Mesendoderm (in vitro differentiated cells): ENCODE results near the gene SMIM8.

Experiments
- DNase-seq: peaks from one replicate; pipeline ENCODE4 v3.0.0; 2013
- H2AK5ac ChIP-seq: 2 replicates; pipeline ENCODE4 v1.6.1; 2013; ENCODE audit warnings: low read length, inconsistent platforms
- H2BK120ac ChIP-seq: 2 replicates; pipeline ENCODE4 v1.6.1; 2013; ENCODE audit warnings: low read depth, mild to moderate bottlenecking, low read length, moderate library complexity, mixed read lengths
- H2BK15ac ChIP-seq: replicated peaks from 2 replicates; pipeline ENCODE4 v1.6.1; 2013; ENCODE audit warnings: low read depth, mild to moderate bottlenecking, moderate library complexity
- H2BK5ac ChIP-seq: 2 replicates; pipeline ENCODE4 v1.6.1; 2013; ENCODE audit warnings: low read length, inconsistent platforms
- H3K18ac ChIP-seq: 2 replicates; pipeline ENCODE4 v1.6.1; 2013; ENCODE audit warnings: mild to moderate bottlenecking, low read length, mixed read lengths
- H3K23ac ChIP-seq: one replicate; pipeline ENCODE4 v1.6.1; 2013; ENCODE audit warnings: low read length
- H3K27ac ChIP-seq: 2 replicates; pipeline ENCODE4 v1.5.1; 2013; ENCODE audit warnings: low read depth, mild to moderate bottlenecking, inconsistent platforms, low read length, moderate library complexity
- H3K27me3 ChIP-seq: 2 replicates; pipeline ENCODE4 v1.6.1; 2013; ENCODE audit warnings: low read length, control low read depth, mild to moderate bottlenecking, inconsistent platforms; ENCODE audit not compliant: insufficient read depth, poor library complexity
- H3K36me3 ChIP-seq: 2 replicates; pipeline ENCODE4 v1.6.1; 2013; ENCODE audit warnings: low read length, inconsistent platforms; ENCODE audit not compliant: control insufficient read depth, insufficient read depth
- H3K4ac ChIP-seq: one replicate; pipeline ENCODE4 v1.6.1; 2013; ENCODE audit warnings: low read depth, mild to moderate bottlenecking, low read length, moderate library complexity
- H3K4me1 ChIP-seq: 2 replicates; pipeline ENCODE4 v1.6.1; 2013; ENCODE audit warnings: low read depth, low read length, inconsistent platforms; ENCODE audit not compliant: control insufficient read depth
- H3K4me2 ChIP-seq: 2 replicates; pipeline ENCODE4 v1.6.1; 2013; ENCODE audit warnings: low read length
- H3K4me3 ChIP-seq: 2 replicates; pipeline ENCODE4 v1.5.1; 2013; ENCODE audit warnings: mild to moderate bottlenecking, low read length
- H3K56ac ChIP-seq: one replicate; pipeline ENCODE4 v1.6.1; 2013; ENCODE audit warnings: low read length
- H3K79me1 ChIP-seq: 2 replicates; pipeline ENCODE4 v1.6.1; 2013; ENCODE audit warnings: low read length, inconsistent platforms
- H3K79me2 ChIP-seq: 2 replicates; pipeline ENCODE4 v1.6.1; 2013; ENCODE audit warnings: mild to moderate bottlenecking, low read length; ENCODE audit not compliant: control insufficient read depth, insufficient read depth
- H3K9ac ChIP-seq: 2 replicates; pipeline ENCODE4 v1.6.1; 2013; ENCODE audit warnings: low read length, inconsistent platforms
- H4K5ac ChIP-seq: one replicate; pipeline ENCODE4 v1.6.1; 2013; ENCODE audit warnings: low read length
- H4K8ac ChIP-seq: one replicate; pipeline ENCODE4 v1.6.1; 2013; ENCODE audit warnings: low read depth, mild to moderate bottlenecking, control low read depth, low read length, moderate library complexity
- WGBS: extraction: QIAGEN DNeasy Blood & Tissue Kit; methylation state at CpG from one replicate; pipeline ENCODE4 v1.1.7; 2013; ENCODE audit warnings: low lambda C conversion rate, missing lambda C conversion rate; ENCODE audit not compliant: insufficient coverage; ENCODE audit errors: extremely low coverage; 5-methylcytosine and 5-hydroxymethylcytosine counted together

The SMIM8 gene

GRCh38 chr6:87336367-87336766, 14.0 kb downstream of the SMIM8 start:
- no peak overlapping the region for H3K23ac ChIP-seq

GRCh38 chr6:87340230-87340629, 17.8 kb downstream of the SMIM8 start:
- H3K4ac ChIP-seq, result no peak overlapping the region
- no peak overlapping the region for H2BK120ac ChIP-seq
- no CpG with 5 or more reads among the region's 4 CpGs for WGBS
- no peak overlapping the region for H2BK5ac ChIP-seq
- H4K8ac ChIP-seq, result no peak overlapping the region
- no peak for DNase-seq
- H3K36me3 ChIP-seq, result no peaks in the 10 kb centered on the region
- H3K4me2 ChIP-seq, result no peak overlapping the region
- peaks cover 1% of the 10 kb centered on the region for H3K79me1 ChIP-seq
- H3K27ac ChIP-seq, result no peak overlapping the region
- no peaks in the 10 kb centered on the region for H3K79me2 ChIP-seq
- H3K9ac ChIP-seq, result no peak overlapping the region
- H3K4me1 ChIP-seq, result peaks cover 3% of the 10 kb centered on the region
- H3K18ac ChIP-seq, result no peak overlapping the region
- no peaks in the 10 kb centered on the region for H3K27me3 ChIP-seq
- no peak overlapping the region for H4K5ac ChIP-seq
- no peak overlapping the region for H2AK5ac ChIP-seq
- H2BK15ac ChIP-seq, result no peak overlapping the region
- H3K23ac ChIP-seq, result no peak overlapping the region
- no peak overlapping the region for H3K4me3 ChIP-seq
- H3K56ac ChIP-seq, result no peak overlapping the region

More at GRCh38 chr6:87336367-87336766, 14.0 kb downstream of the SMIM8 start:
- H3K9ac ChIP-seq, result no peak overlapping the region
- peaks cover 13% of the 10 kb centered on the region for H3K4me1 ChIP-seq
- H2BK15ac ChIP-seq, result no peak overlapping the region
- no peaks in the 10 kb centered on the region for H3K36me3 ChIP-seq
- no peak overlapping the region for H4K5ac ChIP-seq
- no peak overlapping the region for H3K56ac ChIP-seq
- peak; percentile 71 for DNase-seq
- no peak overlapping the region for H2BK5ac ChIP-seq
- peaks cover 6% of the 10 kb centered on the region for H3K79me1 ChIP-seq
- H3K27me3 ChIP-seq, result no peaks in the 10 kb centered on the region
- no peak overlapping the region for H4K8ac ChIP-seq
- H2BK120ac ChIP-seq, result no peak overlapping the region
- H3K4me3 ChIP-seq, result no peak overlapping the region
- H3K4me2 ChIP-seq, result no peak overlapping the region
- H3K4ac ChIP-seq, result no peak overlapping the region
- H3K79me2 ChIP-seq, result no peaks in the 10 kb centered on the region
- no peak overlapping the region for H2AK5ac ChIP-seq
- H3K27ac ChIP-seq, result no peak overlapping the region
- H3K18ac ChIP-seq, result no peak overlapping the region
- no CpG with 5 or more reads among the region's 4 CpGs for WGBS

GRCh38 chr6:87341158-87341557, 18.8 kb downstream of the SMIM8 start:
- Histone ChIP-seq H3K79me1 (peaks cover 1% of the 10 kb centered on the region), H2AK5ac (no peak overlapping the region), H2BK15ac (no peak overlapping the region), H3K4me2 (no peak overlapping the region), H2BK120ac (no peak overlapping the region), H3K23ac (no peak overlapping the region), H3K18ac (no peak overlapping the region), H3K79me2 (no peaks in the 10 kb centered on the region), H3K27me3 (no peaks in the 10 kb centered on the region), H3K56ac (no peak overlapping the region), H3K36me3 (no peaks in the 10 kb centered on the region), H3K27ac (no peak overlapping the region), H4K8ac (no peak overlapping the region), H2BK5ac (no peak overlapping the region), H3K9ac (no peak overlapping the region), H4K5ac (no peak overlapping the region), H3K4ac (no peak overlapping the region), H3K4me1 (peaks cover 3% of the 10 kb centered on the region), H3K4me3 (no peak overlapping the region)
- no peak for DNase-seq
- no CpG with 5 or more reads among the region's 2 CpGs for WGBS

GRCh38 chr6:87341899-87342298, 19.5 kb downstream of the SMIM8 start:
- Histone ChIP-seq H2BK15ac (no peak overlapping the region), H3K79me2 (no peaks in the 10 kb centered on the region), H3K27ac (no peak overlapping the region), H2BK120ac (no peak overlapping the region), H3K36me3 (no peaks in the 10 kb centered on the region), H2BK5ac (no peak overlapping the region), H3K4me3 (no peak overlapping the region), H3K4me1 (no peaks in the 10 kb centered on the region), H3K4ac (no peak overlapping the region), H3K27me3 (no peaks in the 10 kb centered on the region), H3K23ac (no peak overlapping the region), H2AK5ac (no peak overlapping the region), H3K9ac (no peak overlapping the region), H3K4me2 (no peak overlapping the region), H3K56ac (no peak overlapping the region), H4K5ac (no peak overlapping the region), H3K18ac (no peak overlapping the region), H4K8ac (no peak overlapping the region), H3K79me1 (peaks cover 1% of the 10 kb centered on the region)
- WGBS, result no CpG with 5 or more reads among the region's 1 CpG
- DNase-seq, result no peak

- Histone ChIP-seq H3K23ac (no peak overlapping the region), H3K36me3 (no peaks in the 10 kb centered on the region), H3K4me2 (no peak overlapping the region), H3K79me1 (no peaks in the 10 kb centered on the region), H4K8ac (no peak overlapping the region), H3K4ac (no peak overlapping the region), H3K27ac (no peak overlapping the region), H2BK120ac (no peak overlapping the region), H3K18ac (no peak overlapping the region), H3K27me3 (no peaks in the 10 kb centered on the region), H2BK5ac (no peak overlapping the region), H3K79me2 (no peaks in the 10 kb centered on the region), H3K4me1 (no peaks in the 10 kb centered on the region), H4K5ac (no peak overlapping the region), H3K56ac (no peak overlapping the region), H2AK5ac (no peak overlapping the region), H3K9ac (no peak overlapping the region), H2BK15ac (no peak overlapping the region), H3K4me3 (no peak overlapping the region)
- no peak for DNase-seq
These were observed 20.4 kb downstream of the SMIM8 start for GRCh38 chr6:87342829-87343228.

- Histone ChIP-seq H2BK120ac (no peak within 1 kb of the TSS), H4K8ac (no peak within 1 kb of the TSS), H2AK5ac (no peak within 1 kb of the TSS), H3K36me3 (no peaks in the 10 kb centered on the region), H2BK5ac (no peak within 1 kb of the TSS), H3K4me2 (no peak within 1 kb of the TSS), H3K4ac (no peak within 1 kb of the TSS), H3K27ac (no peak within 1 kb of the TSS), H3K23ac (no peak within 1 kb of the TSS), H3K4me1 (no peaks in the 10 kb centered on the region), H3K18ac (no peak within 1 kb of the TSS), H3K79me1 (no peaks in the 10 kb centered on the region), H3K9ac (no peak within 1 kb of the TSS), H4K5ac (no peak within 1 kb of the TSS), H3K4me3 (no peak within 1 kb of the TSS), H3K56ac (no peak within 1 kb of the TSS), H3K27me3 (no peaks in the 10 kb centered on the region), H3K79me2 (no peaks in the 10 kb centered on the region), H2BK15ac (no peak within 1 kb of the TSS)
- no CpG with 5 or more reads among the region's 2 CpGs for WGBS
- no peak for DNase-seq
These were observed 22.3 kb downstream of the SMIM8 start, which contains the start of gene C6orf163 for GRCh38 chr6:87344731-87345130. TSS of gene C6orf163 (plus strand) at chr6:87344813. CDS start at chr6:87345100, 287 bp downstream.
